GM21390 (cell line): ENCODE measurements around the gene C1QL4.

Experiments used
- ATAC-seq: cut with Tn5 transposase; IDR thresholded peaks from one replicate; pipeline ENCODE4 v1.9.1; 2021; ENCODE audit not compliant: unreplicated experiment

Gene C1QL4

DNA sequence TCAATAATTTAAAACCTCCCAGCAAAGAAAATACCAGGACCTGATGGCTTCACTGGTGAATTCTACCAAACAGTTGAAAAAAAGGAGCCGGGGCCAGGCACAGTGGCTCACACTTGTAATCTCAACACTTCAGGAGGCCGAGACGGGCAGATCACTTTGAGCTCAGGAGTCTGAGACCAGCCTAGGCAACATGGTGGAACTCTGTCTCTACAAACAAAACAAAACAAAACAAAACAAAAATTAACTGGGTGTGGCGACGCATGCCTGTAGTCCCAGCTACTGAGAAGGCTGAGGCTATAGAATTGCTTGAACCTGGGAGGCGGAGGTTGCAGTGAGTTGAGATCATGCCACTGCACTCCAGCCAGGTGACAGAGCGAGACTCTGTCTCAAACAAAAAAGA lies 27.6 kb downstream of the C1QL4 start:
- no peak for ATAC-seq

DNA sequence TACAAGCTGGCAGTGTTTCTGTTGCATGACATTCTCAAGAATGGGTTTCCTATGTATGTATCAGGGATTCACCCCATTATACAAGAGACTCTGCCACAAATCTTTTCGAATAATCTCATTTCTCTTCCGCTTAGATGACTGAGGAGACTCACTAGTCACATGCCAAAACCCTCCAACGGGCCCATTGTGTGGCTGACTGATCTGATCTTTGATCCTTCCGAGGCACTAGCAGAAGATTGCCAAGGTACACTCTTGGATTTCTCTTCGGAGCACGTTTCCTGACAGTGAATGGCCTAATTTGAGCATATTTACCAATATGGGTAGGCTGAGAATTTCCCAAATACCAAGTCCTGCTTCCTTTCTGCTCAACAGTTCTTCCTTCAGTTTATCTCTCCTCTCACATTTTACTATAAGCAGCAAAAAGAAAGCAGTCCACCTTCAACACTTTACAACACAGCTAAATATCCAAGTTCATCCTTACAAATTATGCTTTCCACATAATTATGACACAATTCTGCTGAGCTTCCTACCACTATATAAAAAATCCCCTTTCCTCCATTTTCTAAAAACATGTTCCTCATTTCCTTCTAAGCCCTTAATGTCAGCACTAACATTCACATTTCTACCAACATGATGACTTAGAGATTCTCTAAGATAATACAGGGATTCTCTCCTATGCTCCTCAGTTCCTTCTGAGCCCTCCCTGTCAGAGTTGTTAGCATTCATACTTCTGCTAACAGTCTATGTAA lies 31.1 kb downstream of the C1QL4 start:
- ATAC-seq: no peak

DNA sequence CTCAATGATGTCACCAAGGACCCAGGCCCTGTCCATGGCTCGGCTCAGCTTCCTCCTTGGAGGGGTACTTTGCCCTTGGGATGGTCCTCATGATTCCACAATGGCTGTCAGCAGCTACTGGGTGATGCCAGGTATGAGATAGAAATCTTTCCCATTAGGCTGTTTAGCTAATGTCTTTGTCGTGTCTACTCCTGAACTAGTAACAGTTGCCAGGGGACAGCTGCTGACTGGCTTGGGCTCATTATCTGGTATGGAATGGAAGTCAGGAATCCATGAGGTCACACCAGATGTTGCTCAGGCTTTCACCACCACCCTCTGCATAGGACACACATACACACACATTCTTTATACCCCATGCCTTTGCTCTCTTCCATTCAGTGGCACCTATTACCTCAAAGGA lies 32.8 kb downstream of the C1QL4 start:
- no peak for ATAC-seq

DNA sequence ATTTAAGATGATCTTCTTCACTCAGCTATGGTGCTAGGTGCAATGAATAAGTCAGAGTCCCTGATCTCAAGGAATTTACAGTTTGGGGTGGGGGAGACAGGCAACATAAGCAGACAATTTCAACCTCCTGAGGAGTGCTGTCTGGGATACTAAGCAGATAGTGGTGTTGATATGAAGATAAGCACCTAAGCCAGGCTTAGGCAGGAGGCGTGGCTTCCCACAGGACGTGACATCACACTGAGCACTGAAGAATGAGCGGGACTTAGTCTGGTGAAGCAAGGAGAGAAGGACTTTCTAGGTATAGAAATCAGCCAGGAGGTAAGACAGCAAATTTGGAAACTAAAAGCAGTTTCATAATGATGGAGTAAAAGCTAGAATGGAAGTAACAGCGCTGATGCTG lies 35.2 kb downstream of the C1QL4 start:
- ATAC-seq: no peak

DNA sequence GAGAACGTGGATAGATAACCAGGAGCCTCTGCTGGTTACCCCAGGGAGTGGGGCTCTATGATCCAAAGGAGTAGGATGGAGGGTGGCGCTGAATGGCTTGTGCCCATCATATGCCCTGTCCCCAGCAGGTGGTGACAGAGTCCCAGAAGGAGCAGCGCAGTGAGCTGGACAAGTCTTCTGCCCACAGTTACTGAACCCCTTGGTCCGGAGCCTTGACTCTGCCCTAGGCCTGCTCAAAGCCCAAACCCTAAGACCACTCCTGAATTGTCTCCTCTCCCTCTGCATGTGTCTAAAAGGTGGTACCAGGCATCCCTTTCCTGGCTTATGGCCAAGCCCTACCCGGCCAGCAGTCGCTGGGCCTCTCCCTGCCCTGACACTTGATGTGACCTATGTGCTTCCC lies 38.8 kb downstream of the C1QL4 start:
- ATAC-seq: no peak

DNA sequence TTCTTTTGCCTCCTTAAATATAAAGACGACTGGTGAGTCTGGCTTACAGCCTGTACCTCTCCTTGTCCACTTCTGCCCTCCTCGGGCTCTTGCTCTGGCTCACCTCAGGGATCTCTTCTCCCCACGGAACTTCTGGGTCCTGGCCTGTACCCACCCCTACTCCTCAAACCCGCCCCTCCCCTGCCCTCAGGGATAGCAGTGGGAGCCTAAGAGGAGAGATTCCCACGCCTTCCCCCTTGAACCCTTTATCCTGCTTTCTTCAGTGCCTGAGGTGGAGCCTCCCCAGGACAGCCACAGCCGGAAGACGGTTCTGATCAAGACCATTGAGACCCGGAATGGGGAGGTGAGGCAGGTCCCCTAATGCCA lies 39.3 kb downstream of the C1QL4 start:
- ATAC-seq: no peak

DNA sequence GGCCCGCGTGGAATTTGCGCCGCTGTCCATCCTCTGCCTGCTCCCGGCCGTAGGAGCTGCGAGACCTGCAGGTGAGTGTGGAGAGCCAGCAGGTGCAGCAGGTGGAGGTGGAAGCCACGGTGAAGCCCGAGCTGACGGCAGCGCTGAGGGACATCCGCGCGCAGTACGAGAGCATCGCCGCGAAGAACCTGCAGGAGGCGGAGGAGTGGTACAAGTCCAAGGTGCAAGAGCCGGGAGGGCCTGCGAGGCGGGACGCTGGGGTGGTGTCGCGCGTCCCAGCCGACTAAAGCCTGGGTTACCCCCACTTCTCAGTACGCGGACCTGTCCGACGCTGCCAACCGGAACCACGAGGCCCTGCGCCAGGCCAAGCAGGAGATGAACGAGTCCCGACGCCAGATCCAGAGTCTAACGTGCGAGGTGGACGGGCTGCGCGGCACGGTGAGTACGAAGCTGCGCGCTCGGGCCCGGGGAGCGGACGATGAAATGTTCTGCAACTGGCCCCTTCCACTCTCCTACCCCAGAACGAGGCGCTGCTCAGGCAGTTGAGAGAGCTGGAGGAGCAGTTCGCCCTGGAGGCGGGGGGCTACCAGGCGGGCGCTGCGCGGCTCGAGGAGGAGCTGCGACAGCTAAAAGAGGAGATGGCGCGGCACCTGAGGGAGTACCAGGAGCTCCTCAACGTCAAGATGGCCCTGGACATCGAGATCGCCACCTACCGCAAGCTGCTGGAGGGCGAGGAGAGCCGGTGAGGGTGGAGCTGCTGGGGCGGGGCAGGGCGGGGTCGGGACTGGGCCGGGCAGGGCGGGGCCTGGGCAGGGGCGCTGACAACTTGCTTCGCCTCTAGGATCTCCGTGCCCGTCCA lies 39.9 kb downstream of the C1QL4 start:
- no peak for ATAC-seq

DNA sequence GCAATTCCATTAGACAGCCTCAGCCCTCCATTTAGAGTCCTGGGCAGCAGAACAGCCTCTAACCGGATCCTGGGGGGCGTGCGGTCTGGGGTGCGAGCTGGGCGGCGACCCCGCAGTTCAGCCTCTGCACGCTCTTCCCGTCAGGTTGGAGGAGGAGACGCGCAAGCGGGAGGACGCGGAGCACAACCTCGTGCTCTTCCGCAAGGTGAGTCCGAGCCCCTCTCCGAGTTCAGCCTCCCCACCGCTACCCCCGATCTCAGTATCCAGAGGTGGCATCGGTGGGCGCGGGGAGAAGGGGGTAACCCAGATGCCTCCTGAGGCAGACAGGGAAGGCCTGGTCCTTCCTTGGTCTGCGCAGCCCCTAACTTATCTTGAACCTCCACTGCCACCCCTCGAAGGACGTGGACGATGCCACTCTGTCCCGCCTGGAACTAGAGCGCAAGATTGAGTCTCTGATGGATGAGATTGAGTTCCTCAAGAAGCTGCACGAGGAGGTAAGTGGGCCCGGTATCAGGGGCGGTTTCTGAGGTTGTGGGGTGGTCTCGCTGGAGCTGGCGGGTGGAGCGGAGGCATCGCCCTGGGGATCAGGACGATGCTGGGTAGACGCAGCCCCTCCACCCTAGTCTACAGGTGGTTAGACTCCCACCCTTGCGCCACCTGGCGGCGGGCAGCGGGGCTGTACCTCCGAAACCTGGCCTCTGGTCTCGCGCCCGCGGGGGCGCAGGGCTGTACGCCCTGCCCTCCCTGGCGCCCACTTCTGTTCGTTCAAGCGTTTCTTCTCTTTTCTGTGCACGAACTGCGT lies 40.8 kb downstream of the C1QL4 start:
- no peak for ATAC-seq

DNA sequence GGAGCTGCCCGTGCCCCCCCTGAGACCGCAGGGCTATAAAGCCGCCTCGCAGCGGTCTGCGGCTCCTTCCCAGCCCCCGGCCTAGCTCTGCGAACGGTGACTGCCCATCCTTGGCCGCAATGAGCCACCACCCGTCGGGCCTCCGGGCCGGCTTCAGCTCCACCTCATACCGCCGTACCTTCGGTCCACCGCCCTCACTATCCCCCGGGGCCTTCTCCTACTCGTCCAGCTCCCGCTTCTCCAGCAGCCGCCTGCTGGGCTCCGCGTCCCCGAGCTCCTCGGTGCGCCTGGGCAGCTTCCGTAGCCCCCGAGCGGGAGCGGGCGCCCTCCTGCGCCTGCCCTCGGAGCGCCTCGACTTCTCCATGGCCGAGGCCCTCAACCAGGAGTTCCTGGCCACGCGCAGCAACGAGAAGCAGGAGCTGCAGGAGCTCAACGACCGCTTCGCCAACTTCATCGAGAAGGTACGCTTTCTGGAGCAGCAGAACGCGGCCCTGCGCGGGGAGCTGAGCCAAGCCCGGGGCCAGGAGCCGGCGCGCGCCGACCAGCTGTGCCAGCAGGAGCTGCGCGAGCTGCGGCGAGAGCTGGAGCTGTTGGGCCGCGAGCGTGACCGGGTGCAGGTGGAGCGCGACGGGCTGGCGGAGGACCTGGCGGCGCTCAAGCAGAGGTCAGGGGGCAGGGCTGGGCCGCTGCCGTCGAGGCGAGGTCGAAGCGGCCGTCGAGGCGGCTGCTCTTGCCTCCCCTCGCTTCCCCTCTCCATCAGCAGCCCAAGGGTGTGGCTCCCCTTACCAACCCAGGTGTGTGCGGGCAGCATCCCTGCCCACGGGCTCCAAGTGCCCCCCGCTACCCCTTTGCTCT lies 41.7 kb downstream of the C1QL4 start, which contains the start of gene PRPH:
Gene PRPH (plus strand): TSS at position 66 of the 855 bp plus-strand sequence. CDS start 54 bp downstream, at position 120.
- no peak for ATAC-seq

DNA sequence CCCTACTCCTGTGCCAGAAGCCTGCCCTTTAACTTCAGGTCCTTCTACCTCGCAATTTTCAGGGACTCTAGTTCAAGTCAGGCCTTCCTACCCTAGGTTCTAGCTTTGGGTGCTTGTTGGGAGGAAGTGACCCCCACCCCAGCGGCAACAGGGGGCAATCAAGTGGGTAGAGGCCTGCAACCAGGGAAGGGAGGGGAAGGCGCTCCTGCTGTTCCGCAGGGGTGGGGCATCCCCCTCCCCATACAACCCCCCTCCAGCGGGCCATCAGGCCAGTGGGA lies 42.2 kb downstream of the C1QL4 start:
- ATAC-seq: no peak

DNA sequence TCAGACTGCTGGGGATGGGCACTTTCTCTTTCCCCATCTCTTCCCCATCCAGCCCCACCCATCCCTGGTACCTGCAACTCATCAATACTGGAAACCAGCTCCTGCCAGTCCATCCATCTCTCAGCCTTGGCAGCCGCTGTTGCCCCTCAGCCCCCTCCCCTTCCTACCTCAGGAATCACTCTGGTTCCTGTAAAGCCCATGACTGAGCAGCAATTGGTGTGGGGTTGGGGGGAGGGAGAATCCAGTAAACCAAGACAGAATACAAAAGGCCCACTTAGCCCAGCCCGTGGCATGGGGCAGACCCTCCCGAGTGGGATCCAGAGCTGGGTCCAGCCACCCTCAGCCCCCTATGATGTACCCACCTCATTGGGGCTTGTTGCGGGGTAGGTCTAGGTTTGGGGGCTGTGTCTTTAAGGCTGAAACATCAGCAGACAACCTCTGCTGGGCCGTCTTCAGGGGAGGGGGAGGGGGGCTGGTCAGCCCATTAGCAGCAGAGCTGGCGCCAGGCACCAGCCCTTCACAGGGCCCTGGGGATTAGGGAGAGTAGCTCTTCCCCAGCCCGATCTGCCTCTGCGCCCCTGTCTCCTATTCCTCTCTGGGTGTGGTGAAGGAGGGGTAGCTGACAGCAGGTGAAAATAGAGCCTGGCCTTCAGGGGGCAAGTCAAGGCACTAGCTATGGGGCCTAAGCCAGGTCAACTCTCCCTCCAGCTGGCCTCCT lies 42.7 kb downstream of the C1QL4 start:
- no peak for ATAC-seq

DNA sequence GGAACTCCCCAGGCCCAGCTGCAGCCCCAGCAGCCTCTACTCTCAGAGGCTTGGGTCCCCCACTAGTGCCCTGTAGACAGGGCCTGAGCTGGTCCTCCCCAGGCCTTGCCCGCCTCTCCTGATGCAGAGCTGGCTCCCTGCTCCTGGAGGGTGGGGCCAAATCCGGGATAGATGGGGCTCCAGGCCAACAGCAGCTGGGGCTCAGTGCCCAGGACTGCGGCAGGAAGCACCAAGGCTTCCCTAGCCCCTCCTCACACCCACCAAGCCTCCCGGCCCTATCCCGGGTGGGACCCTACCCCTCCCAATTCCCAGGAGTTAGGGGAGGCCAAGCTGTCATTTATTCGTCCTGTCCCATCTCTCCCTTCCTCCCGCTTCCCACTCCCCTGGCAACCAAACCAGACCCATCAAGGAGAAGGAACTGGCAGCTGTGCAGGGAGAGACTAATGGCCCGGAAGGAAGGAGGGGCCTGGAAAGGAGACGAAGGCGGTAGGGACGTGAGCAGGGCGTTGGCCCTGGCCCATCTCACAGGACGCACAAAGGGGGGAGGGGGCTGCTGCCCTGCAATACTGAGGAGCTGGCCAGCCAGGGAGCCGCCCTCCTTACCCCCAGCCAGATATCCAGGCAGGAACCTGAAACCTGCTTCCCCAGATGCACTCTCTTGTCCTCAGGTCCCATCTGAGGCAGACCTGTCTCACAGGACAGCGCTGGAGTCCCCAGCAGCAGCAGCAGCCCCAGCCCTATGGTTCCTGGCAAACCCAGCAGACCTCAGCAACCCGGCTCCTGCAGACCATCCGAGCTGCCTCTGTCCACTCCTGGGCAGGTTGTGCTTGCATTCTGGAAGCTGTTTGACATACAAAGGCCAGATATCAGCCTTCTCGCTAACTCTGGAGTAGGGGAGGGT lies 43.7 kb downstream of the C1QL4 start:
- ATAC-seq: no peak

DNA sequence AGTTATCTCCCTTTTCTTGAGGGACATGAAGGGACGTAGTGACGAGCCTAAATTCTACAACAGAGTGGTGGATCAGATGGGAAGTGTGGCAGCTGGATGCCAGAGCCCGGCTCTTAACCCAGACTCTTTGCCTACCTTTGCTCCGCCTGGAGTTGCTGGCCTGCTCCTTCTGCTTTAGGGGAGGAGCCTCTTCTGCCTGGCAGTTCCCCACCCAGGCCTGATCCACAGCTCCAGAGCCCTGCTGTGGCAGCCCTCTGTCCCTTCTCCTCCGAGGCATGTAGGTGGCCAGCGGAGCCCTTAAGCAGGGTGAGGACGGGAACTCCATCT lies 44.3 kb downstream of the C1QL4 start:
- no peak for ATAC-seq

DNA sequence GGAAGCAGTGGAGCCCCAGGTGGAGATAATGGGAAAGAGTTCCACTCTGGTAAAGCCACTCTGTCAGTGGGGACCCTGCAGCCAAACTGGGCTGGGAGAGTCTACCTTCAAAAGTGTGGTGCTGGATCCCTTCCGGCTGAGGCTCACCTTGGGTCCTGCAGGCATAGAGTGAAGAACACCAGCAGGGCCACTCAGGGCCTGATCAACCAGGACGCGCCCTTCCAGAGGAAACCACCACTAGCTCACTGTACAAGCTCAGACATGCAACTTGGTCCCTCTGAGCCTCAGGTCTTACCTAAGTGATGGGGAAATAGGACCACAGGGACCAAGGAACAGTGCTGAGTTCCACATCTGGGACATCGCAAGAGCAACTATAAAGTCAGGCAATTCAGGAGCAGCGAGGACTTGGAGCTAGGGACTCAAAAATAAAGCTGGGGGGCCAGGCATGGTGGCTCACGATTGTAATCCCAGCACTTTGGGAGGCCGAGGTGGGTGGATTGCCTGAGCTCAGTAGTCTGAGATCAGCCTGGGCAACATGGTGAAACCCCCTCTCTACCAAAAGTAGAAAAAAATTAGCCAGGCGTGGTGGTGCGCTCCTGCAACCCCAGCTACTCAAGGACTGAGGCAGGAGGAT lies 47.9 kb downstream of the C1QL4 start:
- ATAC-seq: no peak

DNA sequence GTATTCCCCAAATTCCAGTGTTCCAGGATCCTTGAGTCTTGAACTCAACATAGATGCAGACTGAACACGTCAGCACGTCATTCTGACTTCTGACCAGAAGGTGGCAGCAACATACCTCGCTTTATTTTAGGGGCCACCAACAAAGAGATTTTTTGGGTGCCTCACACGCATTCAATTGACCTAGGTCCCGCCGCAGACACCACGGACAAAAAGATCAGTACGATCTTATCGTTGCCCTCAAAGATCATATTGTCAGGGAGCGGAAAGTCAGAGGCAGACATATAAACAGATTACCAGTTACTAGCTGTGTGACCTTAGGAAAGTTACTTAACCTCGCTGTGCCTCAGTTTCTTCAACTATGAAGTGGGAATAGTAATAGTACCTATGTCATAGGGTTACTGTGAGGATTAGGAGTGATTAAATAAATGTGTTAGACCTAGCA lies 48.6 kb downstream of the C1QL4 start:
- no peak for ATAC-seq

DNA sequence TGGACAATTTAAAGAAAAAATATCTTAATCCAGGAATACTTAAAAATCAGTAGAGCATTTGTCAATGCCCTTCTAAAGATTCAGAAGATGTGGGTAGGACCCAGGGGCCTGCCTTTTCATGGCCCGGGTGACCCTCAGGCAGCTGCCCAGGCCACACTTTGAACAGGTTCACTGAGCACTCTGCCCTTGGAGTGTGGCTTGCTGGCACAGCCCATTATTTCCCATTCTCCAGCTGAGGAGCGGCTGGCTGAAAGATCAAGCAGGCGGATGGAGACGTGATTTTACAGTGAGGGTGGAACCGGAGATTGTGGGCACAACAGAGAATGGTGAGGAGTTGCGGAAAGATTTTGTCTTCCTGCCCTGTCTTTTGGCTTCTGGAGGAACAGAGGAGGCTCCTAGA lies 49.1 kb downstream of the C1QL4 start:
- ATAC-seq: no peak

DNA sequence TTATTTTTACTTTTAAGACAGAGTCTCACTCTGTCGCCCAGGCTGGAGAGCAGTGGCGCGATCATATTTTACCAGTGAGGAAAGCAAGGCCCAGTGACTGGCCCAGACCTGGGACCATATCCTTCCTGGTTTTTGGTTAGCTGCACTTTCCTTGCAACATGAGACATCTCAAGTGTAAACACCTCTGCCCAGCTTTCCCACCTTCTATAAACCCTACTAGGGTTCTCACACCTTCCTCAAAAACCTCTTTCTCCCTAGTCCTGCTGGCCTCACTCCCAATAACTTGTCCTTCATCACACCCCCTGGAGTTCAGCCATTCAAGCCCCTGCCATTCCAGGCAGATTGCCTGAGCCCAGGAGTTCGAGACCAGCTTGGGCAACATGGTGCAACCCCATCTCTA lies 52.3 kb downstream of the C1QL4 start:
- no peak for ATAC-seq

DNA sequence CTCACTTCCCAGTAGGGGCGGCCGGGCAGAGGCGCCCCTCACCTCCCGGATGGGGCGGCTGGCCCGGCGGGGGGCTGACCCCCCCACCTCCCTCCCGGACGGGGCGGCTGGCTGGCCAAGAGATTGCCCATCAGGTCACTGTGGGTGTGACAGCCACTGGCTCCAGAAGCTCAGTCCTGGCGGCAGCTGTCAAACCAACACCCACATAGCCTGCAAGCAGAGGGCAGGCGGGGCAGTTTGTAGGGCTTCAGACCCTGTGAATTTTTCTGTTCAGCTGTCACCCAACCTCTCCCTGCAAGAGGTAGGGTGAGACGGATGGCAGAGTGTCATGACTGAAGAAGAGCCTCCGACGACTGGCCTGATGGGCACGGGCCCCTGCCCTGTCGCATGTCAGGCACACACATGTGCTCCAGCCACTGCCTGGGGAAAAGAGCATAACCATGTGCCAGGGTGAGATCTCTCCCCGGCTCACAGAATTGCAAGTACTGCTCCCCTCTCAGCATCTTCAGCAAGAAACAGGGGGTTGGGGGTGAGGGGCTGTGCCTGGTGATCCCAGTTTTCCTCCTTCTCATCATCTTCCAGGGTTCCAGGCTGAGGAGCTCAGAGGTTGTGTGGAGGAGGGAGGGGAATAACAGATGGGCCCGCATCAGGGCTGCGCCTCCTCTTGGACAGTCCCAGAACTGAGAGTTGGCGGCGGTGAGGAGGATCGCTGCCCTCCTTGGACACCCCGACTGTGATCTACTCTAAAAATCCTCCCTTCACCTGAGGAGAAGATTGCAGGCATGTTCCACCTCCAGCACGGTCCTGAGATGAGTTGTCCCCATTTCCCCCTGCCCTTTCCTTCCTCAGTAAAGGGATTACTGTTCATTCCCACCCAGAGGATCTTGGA lies 53.2 kb downstream of the C1QL4 start:
- ATAC-seq: no peak
